Stimulated activated CD4-positive, alpha-beta T cell treated with anti-CD3 and anti-CD28 coated beads, Interleukin-2, amount 100 ng/mL, for 48 hours (primary cell): ENCODE results near the gene ANKRD13A.
"Not testable (repeated sequence)": the region's sequence is repeated elsewhere in the genome, so short reads cannot be mapped to it uniquely, and the experiment has no call there.

ENCODE experiments used
- DNase-seq, 2 donors: peaks; one replicate each; pipeline ENCODE4 v3.0.0-alpha.2; 2020

ANKRD13A gene

GRCh38 chr12:110010853-110011723, 11.9 kb downstream of the ANKRD13A start:
- no peak for DNase-seq

GRCh38 chr12:110012137-110012536, 12.9 kb downstream of the ANKRD13A start:
- no peak for DNase-seq

- DNase-seq = no peak
Observed at GRCh38 chr12:110012659-110013058, 13.4 kb downstream of the ANKRD13A start.

- no peak for DNase-seq
Observed at GRCh38 chr12:110015132-110015531, 15.9 kb downstream of the ANKRD13A start.

- no peak for DNase-seq
Observed at GRCh38 chr12:110020956-110021355, 21.7 kb downstream of the ANKRD13A start.

- DNase-seq = no peak
Observed at GRCh38 chr12:110023059-110023980, 24.1 kb downstream of the ANKRD13A start.

GRCh38 chr12:110024051-110024450, 24.8 kb downstream of the ANKRD13A start:
- no peak for DNase-seq

GRCh38 chr12:110028323-110028722, 29.1 kb downstream of the ANKRD13A start:
- no peak for DNase-seq

- no peak for DNase-seq
Observed at GRCh38 chr12:110029290-110029815, 30.1 kb downstream of the ANKRD13A start.

- no peak for DNase-seq
Observed at GRCh38 chr12:110033888-110034287, 34.7 kb downstream of the ANKRD13A start.

- no peak for DNase-seq
Observed at GRCh38 chr12:110035534-110036104, 36.4 kb downstream of the ANKRD13A start.

- DNase-seq = no peak
Observed at GRCh38 chr12:110037315-110037714, 38.1 kb downstream of the ANKRD13A start.

GRCh38 chr12:110038741-110039084, 39.5 kb downstream of the ANKRD13A start:
- DNase-seq = no peak

- DNase-seq = no peak
Observed at GRCh38 chr12:110039085-110039807, 40.0 kb downstream of the ANKRD13A start.

GRCh38 chr12:110042264-110042663, 43.0 kb downstream of the ANKRD13A start:
- no peak for DNase-seq

GRCh38 chr12:110046451-110047187, 47.4 kb downstream of the ANKRD13A start:
- DNase-seq = no peak

GRCh38 chr12:110047297-110047940, 48.2 kb downstream of the ANKRD13A start:
- no peak for DNase-seq

- peak; percentile 78 to 87 for DNase-seq
Observed at GRCh38 chr12:110048242-110049027, 49.2 kb downstream of the ANKRD13A start, which contains the start of gene C12orf76. TSS of gene C12orf76 (minus strand) at chr12:110048522. CDS start at chr12:110048495, 27 bp downstream.

GRCh38 chr12:110049034-110049433, 49.8 kb downstream of the ANKRD13A start:
- DNase-seq = not testable (repeated sequence)

GRCh38 chr12:110049666-110050065, 50.4 kb downstream of the ANKRD13A start:
- DNase-seq = not testable (repeated sequence)
